ENCODE data around the gene CLASP1.

DNA sequence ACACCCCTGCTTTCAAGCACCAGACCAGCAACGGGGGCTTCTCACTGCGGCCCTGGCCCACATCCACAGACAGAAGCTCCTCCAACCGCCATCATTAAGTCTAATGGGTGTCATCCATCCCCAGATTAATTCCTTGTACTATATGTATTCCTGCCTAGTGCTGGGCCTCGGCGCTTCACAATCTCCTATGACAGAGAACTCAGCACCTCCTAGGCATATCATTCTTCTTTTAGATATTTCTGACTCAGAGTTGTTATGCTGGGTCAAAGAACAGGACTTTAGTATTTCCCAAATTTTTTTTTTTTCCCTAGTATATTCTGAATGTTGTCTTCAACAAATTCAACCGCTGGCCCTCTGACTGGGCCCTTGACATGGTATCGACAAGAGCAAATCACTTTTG, 281.1 kb downstream of the CLASP1 start:
- no peak for TF ChIP-seq POLR2AphosphoS5 (IDR thresholded peaks at IDR 0.05)
- TF ChIP-seq POLR2A (IDR thresholded peaks at IDR 0.05), result no peak
- TF ChIP-seq, protein P1, sequence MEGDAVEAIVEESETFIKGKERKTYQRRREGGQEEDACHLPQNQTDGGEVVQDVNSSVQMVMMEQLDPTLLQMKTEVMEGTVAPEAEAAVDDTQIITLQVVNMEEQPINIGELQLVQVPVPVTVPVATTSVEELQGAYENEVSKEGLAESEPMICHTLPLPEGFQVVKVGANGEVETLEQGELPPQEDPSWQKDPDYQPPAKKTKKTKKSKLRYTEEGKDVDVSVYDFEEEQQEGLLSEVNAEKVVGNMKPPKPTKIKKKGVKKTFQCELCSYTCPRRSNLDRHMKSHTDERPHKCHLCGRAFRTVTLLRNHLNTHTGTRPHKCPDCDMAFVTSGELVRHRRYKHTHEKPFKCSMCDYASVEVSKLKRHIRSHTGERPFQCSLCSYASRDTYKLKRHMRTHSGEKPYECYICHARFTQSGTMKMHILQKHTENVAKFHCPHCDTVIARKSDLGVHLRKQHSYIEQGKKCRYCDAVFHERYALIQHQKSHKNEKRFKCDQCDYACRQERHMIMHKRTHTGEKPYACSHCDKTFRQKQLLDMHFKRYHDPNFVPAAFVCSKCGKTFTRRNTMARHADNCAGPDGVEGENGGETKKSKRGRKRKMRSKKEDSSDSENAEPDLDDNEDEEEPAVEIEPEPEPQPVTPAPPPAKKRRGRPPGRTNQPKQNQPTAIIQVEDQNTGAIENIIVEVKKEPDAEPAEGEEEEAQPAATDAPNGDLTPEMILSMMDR (IDR thresholded peaks at IDR 0.05), result no peak
- TF ChIP-seq EP300 (IDR thresholded peaks at IDR 0.05), result no peak

All from stomach (tissue), 4 donors.